DMS79 treated with DMSO at 0.1 percent for 48 hours (cell line): ENCODE results near the gene SLC25A20.
"Not testable (repeated sequence)": the region's sequence is repeated elsewhere in the genome, so short reads cannot be mapped to it uniquely, and the experiment has no call there.

Experiments used
- DNase-seq: peaks from one replicate; lab custom pipeline; 2025; lab: John Stamatoyannopoulos, UW

The SLC25A20 gene

DNA sequence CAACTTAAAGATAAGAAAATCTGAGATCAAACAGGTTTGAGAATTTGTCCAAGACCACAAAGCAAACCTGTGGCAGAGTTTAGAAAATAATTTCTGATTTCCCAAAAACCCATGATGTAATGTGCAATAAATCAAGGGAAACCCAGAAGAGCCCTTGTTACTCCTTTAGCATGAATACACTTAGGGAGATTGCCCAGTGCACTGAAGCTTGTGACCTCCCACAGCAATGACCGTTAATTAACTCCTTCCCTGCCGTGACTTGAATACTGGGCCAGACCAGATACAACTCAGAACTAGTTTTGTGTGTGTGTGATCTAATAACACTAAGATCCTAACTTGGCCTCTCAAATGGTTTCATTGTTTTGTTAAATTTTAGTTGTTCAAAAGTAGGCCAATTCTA is 53.5 kb downstream of the SLC25A20 start:
- DNase-seq = no peak

DNA sequence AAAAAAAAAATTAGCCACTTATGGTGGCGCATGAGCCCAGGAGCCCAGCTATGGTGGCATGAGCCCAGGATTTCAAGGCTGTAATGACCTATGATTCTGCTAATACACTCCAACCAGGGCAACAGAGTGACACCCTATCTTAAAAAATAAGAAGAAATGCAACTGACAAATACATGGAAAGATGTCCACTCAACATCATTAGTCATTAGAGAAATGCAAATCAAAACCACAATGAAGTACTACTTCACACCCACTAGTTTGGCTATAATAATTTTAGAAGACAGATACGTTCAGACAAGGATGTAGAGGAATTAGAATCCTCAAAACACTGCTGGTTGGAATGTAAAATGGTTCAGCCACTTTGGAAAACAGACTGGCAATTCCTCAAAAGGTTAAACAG is 61.5 kb downstream of the SLC25A20 start:
- no peak for DNase-seq

DNA sequence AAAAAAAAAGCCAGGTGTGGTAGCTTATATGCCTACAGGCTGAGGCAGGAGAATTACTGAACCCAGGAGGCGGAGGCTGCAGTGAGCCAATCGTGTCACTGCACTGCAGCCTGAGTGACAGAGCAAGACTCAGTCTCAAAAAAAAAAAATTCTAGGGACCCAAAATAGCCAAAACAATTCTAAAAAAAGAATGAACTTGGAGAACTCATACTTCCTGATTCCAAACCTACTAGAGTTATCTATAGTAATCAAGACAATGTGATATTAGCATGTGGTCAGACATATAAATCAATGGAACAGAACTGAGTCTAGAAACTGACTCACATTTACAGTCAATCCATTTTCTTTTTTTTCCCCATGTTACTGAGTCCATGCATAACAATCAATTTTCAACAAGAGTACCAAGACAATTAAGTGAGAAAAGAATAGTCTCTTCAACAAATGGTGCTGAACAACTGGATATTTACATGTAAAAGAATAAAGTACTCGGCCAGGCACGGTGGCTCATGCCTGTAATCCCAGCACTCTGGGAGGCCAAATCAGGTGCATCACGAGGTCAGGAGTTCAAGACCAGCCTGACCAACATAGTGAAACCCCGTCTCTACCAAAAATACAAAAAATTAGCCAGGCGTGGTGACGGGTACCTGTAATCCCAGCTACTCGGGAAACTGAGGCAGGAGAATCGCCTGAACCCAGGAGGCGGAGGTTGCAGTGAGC is 62.9 kb downstream of the SLC25A20 start:
- no peak for DNase-seq

DNA sequence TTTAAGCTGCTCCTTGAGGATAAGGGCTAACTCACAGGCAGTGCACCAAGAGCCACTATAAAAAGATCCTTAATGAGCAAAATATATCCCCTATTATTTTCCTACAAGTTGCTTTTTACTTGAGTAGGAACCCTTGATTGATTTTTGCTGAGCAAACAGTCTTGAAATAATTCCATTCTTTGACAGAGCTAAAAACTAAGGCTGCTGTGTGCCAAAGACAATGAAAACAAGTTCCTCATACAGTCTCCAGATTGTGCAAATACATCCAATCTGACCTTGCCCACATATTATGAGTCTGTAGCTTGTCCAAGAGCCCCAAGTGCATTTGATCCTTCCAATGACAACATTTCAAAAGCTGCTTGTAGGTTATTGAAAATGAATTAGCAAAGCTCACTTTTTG is 66.0 kb downstream of the SLC25A20 start:
- DNase-seq = no peak

DNA sequence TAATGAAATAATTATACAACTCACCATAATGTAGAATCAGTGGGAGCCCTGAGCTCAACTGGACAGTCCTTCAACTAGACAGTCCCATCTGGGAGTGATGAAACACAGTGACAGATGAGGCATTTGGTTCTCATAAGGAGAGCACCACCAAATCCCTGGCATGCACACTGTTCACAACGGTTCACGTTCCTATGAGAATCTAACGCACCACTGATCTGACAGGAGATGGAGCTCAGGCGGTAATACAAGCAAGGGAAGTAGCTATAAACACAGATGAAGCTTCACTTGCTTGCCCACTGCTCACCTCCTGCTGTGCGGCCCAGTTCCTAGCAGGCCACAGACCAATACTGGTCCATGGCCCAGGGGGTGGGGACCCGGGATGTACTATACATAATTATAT is 68.0 kb downstream of the SLC25A20 start:
- DNase-seq = no peak

DNA sequence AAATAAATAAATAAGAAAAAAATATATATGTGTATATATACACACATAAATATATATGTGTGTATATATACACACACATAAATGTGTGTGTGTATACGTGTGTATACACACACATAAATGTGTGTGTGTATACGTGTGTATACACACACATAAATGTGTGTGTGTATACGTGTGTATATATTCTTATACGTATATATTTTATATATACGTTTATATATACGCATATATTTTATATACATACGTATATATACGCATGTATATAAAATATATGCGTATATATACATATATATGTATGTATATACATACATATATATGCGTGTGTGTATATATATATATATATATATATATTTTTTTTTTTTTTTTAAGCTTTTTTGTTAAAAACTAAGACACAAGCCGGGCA is 69.2 kb downstream of the SLC25A20 start:
- not testable (repeated sequence) for DNase-seq

DNA sequence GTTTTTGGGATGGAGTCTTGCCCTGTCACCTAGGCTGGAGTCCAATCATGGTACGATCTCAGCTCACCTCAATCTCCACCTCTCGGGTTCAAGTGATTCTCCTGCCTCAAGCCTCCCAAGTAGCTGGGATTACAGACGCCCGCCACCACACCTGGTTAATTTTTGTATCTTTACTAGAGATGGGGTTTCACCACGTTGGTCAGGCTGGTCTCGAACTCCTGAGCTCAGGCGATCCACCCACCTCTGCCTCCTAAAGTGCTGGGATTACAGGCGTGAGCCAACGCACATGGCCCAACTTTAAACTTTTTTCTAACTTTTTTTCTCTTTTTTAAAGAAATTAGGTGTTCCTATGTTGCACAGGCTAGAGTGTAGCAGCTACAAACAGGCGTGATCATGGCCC is 70.8 kb downstream of the SLC25A20 start:
- DNase-seq = not testable (repeated sequence)

DNA sequence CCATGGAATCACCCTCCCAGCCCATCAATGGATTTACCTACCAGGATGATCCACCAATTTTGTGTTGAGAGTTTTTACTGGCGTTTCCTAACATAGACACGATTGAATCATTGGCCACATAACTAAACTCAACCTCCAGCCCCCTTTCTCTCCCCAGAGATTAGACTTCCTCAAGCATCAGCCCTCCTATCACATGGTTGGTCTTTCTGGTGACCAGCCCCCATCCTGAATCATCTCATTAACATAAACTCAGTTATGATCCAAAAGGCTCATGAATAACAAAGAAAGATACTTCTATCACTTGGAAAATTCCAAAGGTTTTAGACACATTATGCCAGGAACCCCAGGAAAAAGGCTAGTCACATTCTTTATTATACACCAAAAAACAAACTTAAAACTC is 72.2 kb downstream of the SLC25A20 start:
- no peak for DNase-seq

DNA sequence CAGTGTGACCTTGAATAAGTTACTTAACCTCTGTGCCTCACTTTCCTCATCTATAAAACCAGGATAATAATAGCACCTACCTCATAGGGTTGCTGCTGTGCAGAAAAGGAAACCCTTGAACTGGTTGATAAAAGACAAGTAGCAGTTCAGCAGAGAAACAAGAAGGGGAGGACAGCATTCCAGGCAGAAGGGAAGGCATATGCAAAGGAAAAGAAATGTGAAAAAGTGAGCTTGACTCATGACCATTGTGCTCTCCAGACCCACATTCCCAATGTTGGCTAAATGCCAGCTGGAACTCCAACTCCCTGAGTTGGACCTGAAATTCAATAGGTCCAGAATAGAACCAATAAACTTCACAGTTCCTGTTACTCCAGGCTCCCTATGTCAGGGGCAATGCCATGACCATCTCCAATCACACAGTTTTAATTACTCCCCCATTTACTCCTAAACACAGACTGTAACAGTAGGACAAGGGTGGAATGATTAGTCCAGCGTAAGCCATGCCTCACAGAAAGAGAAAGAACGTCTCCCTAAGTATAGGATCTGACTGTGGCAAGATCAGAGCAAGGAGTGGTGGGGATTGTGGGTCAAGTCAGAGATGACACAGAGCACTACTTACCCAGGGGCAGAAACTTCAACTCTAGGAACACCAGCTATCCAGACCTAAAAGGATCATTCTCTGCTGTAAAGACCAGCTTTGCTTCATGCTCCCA is 77.9 kb downstream of the SLC25A20 start:
- DNase-seq = no peak

DNA sequence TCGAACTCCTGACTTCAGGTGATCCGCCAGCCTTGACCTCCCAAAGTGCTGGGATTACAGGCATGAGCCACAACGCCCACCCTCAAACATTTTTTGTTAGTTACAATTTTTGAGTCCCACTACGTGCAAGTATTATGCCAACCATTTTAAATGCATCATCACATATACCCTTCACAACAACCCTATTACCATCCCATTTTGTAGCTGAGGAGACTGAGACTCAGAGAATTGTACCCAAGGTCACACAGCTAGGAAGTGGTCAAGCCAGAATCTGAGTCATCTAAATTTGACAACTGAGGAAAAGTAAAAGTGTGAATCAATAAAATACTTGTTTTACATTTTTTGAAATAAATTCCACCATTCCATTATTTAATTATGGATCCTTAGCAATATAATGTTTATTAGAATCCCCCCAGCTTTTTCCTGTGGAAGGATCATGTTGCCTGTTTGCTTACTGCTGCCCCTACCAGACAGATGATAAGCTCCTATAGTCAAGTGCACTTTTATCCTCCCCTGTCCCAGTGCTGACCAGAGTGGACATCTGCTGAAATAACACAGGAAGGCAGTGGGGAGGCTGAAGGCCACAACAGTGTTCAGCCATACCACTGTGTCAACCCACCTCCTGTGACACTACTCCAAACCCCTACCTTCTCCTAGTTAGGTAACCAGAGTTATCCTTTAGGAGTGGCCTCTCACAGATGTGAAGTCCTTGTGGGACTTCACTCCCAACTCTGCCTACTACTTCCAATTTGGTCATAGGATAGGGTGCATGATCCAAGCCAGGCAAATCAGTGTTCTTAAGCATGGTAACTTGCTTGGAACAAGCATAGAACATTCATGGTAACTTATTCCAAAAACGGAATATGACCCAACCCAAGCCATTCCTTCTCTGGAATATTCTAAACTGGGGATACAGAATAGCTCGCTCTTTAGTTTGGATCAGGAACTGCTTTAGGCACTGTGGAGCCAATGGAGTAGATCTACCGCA is 79.2 kb downstream of the SLC25A20 start:
- DNase-seq = no peak

DNA sequence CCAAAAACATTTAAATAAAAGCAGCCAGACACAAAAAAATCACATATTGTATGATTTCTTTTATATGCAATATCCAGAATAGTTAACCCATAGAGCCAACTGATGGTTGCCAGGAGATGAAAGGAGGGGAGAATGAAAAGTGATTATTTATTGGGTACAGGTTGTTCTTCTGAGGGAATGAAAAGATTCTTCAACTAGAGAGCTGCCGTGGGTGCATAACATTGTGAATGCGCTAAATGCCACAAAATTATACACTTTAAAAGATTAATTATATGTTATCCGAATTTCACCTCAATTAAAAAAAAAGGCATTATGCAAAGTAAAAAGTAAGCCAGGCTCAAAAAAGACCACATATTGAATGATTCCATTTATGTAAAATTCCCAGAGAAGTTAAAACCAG is 87.2 kb downstream of the SLC25A20 start:
- DNase-seq = no peak
